ENCODE results near the gene RAE1.

DNA sequence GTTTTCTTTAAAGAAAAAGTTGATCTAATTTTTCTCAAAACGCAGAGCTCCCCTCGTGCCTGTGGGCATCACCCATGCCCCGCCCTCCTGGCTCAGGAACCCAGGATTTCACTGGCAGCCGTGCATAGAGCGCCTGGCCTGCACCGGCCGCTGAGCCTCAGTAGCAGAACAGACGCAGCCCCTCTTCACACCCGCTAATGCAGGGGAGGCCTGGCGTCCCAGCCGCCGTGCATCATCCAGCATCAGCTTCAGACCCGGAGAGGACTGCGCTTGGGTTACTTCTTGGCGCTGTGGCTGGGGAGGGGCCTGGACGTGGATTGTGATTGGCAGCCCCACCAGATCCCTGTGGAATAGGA is 58.2 kb downstream of the RAE1 start:
- no peak for TF ChIP-seq POLR2A (IDR thresholded peaks at IDR 0.05)
- TF ChIP-seq, protein P1, sequence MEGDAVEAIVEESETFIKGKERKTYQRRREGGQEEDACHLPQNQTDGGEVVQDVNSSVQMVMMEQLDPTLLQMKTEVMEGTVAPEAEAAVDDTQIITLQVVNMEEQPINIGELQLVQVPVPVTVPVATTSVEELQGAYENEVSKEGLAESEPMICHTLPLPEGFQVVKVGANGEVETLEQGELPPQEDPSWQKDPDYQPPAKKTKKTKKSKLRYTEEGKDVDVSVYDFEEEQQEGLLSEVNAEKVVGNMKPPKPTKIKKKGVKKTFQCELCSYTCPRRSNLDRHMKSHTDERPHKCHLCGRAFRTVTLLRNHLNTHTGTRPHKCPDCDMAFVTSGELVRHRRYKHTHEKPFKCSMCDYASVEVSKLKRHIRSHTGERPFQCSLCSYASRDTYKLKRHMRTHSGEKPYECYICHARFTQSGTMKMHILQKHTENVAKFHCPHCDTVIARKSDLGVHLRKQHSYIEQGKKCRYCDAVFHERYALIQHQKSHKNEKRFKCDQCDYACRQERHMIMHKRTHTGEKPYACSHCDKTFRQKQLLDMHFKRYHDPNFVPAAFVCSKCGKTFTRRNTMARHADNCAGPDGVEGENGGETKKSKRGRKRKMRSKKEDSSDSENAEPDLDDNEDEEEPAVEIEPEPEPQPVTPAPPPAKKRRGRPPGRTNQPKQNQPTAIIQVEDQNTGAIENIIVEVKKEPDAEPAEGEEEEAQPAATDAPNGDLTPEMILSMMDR (IDR thresholded peaks at IDR 0.05): no peak
